IgD-negative memory B cell (primary cell): Measurements from ENCODE around the gene GPX6. TPM values are rescaled to one million over a fixed set of nuclear protein-coding genes. Genes with fewer than 3 reads are reported as not detected.
"Not testable (repeated sequence)": the region's sequence is repeated elsewhere in the genome, so short reads cannot be mapped to it uniquely, and the experiment has no call there.

Source experiments
- H3K27ac Mint-ChIP-seq, 3 donors: one replicate each; pipeline ENCODE4 v1.8.0; 2020 to 2022; ENCODE audit warnings: mild to moderate bottlenecking in 3 of 3, mixed read lengths in 3 of 3, moderate library complexity in 1 of 3
- H3K27me3 Mint-ChIP-seq: one replicate; pipeline ENCODE4 v1.8.0; 2021; ENCODE audit warnings: mixed read lengths
- H3K36me3 Mint-ChIP-seq: one replicate; pipeline ENCODE4 v1.8.0; 2020; ENCODE audit warnings: mild to moderate bottlenecking, mixed read lengths
- H3K4me1 Mint-ChIP-seq, 3 donors: one replicate each; pipeline ENCODE4 v1.8.0; 2020 to 2022; ENCODE audit warnings: mixed read lengths in 3 of 3, mild to moderate bottlenecking in 1 of 3
- H3K4me3 Mint-ChIP-seq, 4 donors: one replicate each; pipeline ENCODE4 v1.8.0; 2020 to 2022; ENCODE audit warnings: mild to moderate bottlenecking in 4 of 4, mixed read lengths in 4 of 4, moderate library complexity in 3 of 4
- H3K9me3 Mint-ChIP-seq, 3 donors: one replicate each; pipeline ENCODE4 v1.8.0; 2020 to 2021; ENCODE audit warnings: mixed read lengths in 3 of 3, mild to moderate bottlenecking in 1 of 3
- polyA plus RNA-seq: library from polyadenylated mRNA; unstranded; fragments of 300-500 nt; fragmentation: Illumina TruSeq; gene quantifications from one replicate; pipeline ENCODE4 v1.2.3, GENCODE V29; 2021

The GPX6 gene
- polyA plus RNA-seq, 1 donor from 2014 or later, result not detected

GRCh38 chr6:28478518-28478917, 37.1 kb downstream of the GPX6 start:
- H3K4me1 Mint-ChIP-seq, result peaks cover 0 to 7% (median 2%) of the 10 kb centered on the region in 3 donors
- no peak overlapping the region for H3K4me3 Mint-ChIP-seq

DNA sequence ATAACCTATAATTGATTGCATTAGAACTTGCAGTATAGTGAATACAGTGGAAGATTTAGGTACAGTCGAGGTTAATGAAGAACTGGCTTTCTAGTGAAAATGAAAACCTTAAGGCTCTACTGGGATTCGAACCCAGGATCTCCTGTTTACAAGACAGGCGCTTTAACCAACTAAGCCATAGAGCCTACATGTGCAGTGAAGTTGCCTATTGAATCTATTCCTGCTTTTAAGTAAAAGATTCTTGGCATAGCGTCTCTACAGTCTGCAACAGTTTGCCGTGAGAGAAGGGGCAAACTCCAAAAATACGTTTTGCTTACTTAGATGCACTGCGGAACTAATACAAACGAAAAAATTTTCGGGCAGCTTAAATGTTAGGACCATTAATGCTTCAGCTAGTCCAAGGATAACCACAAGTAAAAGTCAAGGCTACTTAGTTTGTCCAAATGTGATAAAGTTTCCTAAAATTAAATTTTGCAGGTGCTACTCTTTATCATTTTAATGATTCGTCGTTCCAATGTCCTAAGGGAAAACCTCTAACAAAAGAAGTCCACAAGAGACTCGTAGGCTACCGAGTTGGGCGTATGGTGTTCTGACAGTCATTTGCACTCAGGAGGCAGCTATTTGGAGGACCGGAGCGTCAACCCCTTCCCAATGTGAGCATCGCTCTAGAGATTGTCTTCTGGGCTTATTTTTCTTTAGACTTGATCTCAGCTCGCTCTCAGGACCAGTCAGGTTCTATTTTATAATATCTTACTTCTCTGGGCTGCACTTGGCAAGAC, 41.0 kb downstream of the GPX6 start:
- Mint-ChIP-seq H3K27ac (no peak overlapping the region), H3K27me3 (peaks cover 41% of the 10 kb centered on the region), H3K4me3 (peak overlapping the region in 1 of 4 donors; percentile 3), H3K9me3 (no peaks in the 10 kb centered on the region), H3K4me1 (peaks cover 0 to 7% (median 2%) of the 10 kb centered on the region in 3 donors), H3K36me3 (no peaks in the 10 kb centered on the region)

More at GRCh38 chr6:28478518-28478917, 37.1 kb downstream of the GPX6 start:
- Mint-ChIP-seq H3K9me3 (no peaks in the 10 kb centered on the region), H3K36me3 (no peaks in the 10 kb centered on the region), H3K27ac (no peak overlapping the region), H3K27me3 (peaks cover 37% of the 10 kb centered on the region)

DNA sequence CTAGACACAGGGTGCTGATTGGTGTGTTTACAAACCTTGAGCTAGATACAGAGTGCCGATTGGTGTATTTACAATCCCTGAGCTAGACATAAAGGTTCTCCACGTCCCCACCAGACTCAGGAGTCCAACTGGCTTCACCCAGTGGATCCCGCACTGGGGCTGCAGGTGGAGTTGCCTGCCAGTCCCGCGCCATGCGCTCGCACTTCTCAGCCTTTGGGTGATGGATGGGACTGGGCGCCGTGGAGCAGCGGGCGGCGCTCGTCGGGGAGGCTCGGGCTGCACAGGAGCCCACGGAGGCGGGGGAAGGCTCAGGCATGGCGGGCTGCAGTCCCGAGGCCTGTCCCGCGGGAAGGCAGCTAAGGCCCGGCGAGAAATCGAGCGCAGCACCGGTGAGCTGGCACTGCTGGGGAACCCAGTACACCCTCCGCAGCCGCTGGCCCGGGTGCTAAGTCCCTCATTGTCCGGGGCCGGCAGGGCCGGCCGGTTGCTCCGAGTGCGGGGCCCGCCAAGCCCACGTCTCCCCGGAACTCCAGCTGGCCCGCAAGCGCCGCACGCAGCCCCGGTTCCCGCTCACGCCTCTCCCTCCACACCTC, 46.3 kb downstream of the GPX6 start:
- H3K27ac Mint-ChIP-seq, result not testable (repeated sequence)

DNA sequence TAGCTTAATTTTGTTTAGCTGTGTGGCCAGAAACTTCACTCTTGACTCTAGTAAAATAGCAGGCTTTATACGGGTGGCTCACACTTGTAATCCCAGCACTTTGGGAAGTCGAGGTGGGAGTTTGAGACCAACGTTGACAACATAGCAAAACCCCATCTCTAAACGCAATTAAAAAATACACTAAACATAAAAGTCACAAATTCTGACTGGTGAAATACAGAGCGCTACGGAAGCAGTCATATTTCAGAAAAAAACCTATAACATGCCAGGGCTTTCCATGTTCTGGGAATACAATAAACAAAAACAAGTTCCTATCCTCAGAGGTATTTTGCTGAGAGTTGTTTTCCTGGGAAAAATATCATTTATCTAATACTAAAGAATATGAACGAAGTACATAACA, 47.5 kb downstream of the GPX6 start:
- Mint-ChIP-seq H3K27me3 (peaks cover 17% of the 10 kb centered on the region), H3K9me3 (peaks cover 0 to 4% (median 3%) of the 10 kb centered on the region in 3 donors), H3K36me3 (no peaks in the 10 kb centered on the region), H3K4me3 (no peak overlapping the region), H3K27ac (no peak overlapping the region), H3K4me1 (no peaks in the 10 kb centered on the region)

More for the DNA sequence above, 46.3 kb downstream of the GPX6 start:
- H3K4me3 Mint-ChIP-seq, H3K4me1 Mint-ChIP-seq, H3K9me3 Mint-ChIP-seq, H3K36me3 Mint-ChIP-seq: not testable (repeated sequence)
- peaks cover 18% of the 10 kb centered on the region for H3K27me3 Mint-ChIP-seq

GRCh38 chr6:28462401-28462800, 53.2 kb downstream of the GPX6 start:
- H3K27me3 Mint-ChIP-seq, result peaks cover 23% of the 10 kb centered on the region
- no peak overlapping the region for H3K27ac Mint-ChIP-seq
- H3K4me1 Mint-ChIP-seq, result no peaks in the 10 kb centered on the region
- no peaks in the 10 kb centered on the region for H3K36me3 Mint-ChIP-seq
- peaks cover 0 to 1% (median 0%) of the 10 kb centered on the region in 3 donors for H3K9me3 Mint-ChIP-seq
- no peak overlapping the region for H3K4me3 Mint-ChIP-seq

- Mint-ChIP-seq H3K27ac (no peak overlapping the region), H3K36me3 (no peaks in the 10 kb centered on the region), H3K27me3 (peaks cover 29% of the 10 kb centered on the region), H3K9me3 (peaks cover 0 to 3% (median 0%) of the 10 kb centered on the region in 3 donors), H3K4me1 (no peaks in the 10 kb centered on the region), H3K4me3 (no peak overlapping the region)
Observed at GRCh38 chr6:28458568-28458967, 57.0 kb downstream of the GPX6 start.

Other genes starting within 250 kb of the GPX6 start
- 21.6 TPM for gene ZSCAN26, start 248.7 kb downstream of the GPX6 start, polyA plus RNA-seq
- gene PGBD1, start 234.2 kb downstream of the GPX6 start, polyA plus RNA-seq, result 0.64 TPM
- gene ZSCAN31, start 179.6 kb downstream of the GPX6 start, polyA plus RNA-seq, result 0.56 TPM
- 1.9 TPM for gene ZKSCAN3, start 165.8 kb downstream of the GPX6 start, polyA plus RNA-seq
- 5.4 TPM for gene ZSCAN12, start 116.0 kb downstream of the GPX6 start, polyA plus RNA-seq
- 0.14 TPM for gene ZSCAN23, start 72.3 kb downstream of the GPX6 start, polyA plus RNA-seq
- gene GPX5, start 10.1 kb upstream of the GPX6 start, polyA plus RNA-seq, result not detected